HepG2 (cell line): ENCODE data around the gene IFNB1. TPM values are rescaled to one million over a fixed set of nuclear protein-coding genes. Genes with fewer than 3 reads are reported as not detected.

ENCODE experiments used
- ATAC-seq: fragments of 200-7000 bp; cut with Tn5 transposase; 3 replicates; pipeline ENCODE4 v1.9.1; 2020; ENCODE audit warnings: mild to moderate bottlenecking, moderate library complexity
- BruUV-seq: library from RNA; stranded (reverse); fragments of 400-500 nt; replicated peaks from 2 replicates; lab custom pipeline; 2021; lab: Mats Ljungman, UMichigan
- CTCF ChIA-PET: fragments of 300-600 bp; formaldehyde crosslinking; extraction: SDS; loops from one replicate; lab custom pipeline; 2021; ENCODE audit warnings: low total read pairs, inconsistent platforms, low intra/inter-chr PET ratio; lab: Yijun Ruan, JAX
- POLR2A ChIA-PET: fragments of 350-600 bp; sonication (Branson Sonifier 250); formaldehyde crosslinking; loops from one replicate; lab custom pipeline; 2020; ENCODE audit warnings: antibody characterized with exemption, inconsistent platforms; lab: Yijun Ruan, JAX
- DNase-seq: peaks from one replicate; pipeline ENCODE4 v3.0.0-alpha.2; 2015; ENCODE audit warnings: low spot score
- FAIRE-seq: peaks from 3 replicates; lab custom pipeline; 2011; peaks lifted over from hg19 to GRCh38; lab: Jason Lieb, UNC
- H2AFZ ChIP-seq: one replicate; pipeline ENCODE4 v1.6.1; 2011; ENCODE audit warnings: low read length, inconsistent platforms
- H3K27ac ChIP-seq: fragments of 300-600 bp; 3 replicates; pipeline ENCODE4 v1.8.0; 2011; ENCODE audit warnings: mixed run types, mild to moderate bottlenecking, mixed read lengths, low read length, inconsistent platforms; ENCODE audit not compliant: insufficient read depth; ENCODE audit errors: extremely low read length
- H3K27me3 ChIP-seq, 2 experiments: fragments of 200-600 bp in 1 of 2; 2 replicates in 1 of 2; 3 replicates in 1 of 2; pipeline versions ENCODE4 v1.6.0 to v1.8.0; 2011; ENCODE audit warnings: low read length in 2 of 2, mild to moderate bottlenecking in 2 of 2, moderate library complexity in 2 of 2, inconsistent platforms in 1 of 2; ENCODE audit not compliant: insufficient read depth in 2 of 2, control insufficient read depth in 1 of 2
- H3K36me3 ChIP-seq, 2 experiments: fragments of 200-600 bp in 1 of 2; replicated peaks in 1 of 2; 2 replicates in 1 of 2; 3 replicates in 1 of 2; pipeline versions ENCODE4 v1.5.1 to v1.8.0; 2011; ENCODE audit warnings: low read length in 2 of 2, inconsistent platforms in 1 of 2; ENCODE audit not compliant: insufficient read depth in 2 of 2, control insufficient read depth in 1 of 2
- H3K4me1 ChIP-seq: 2 replicates; pipeline ENCODE4 v1.5.1; 2012; ENCODE audit warnings: low read length, inconsistent platforms; ENCODE audit not compliant: insufficient read depth
- H3K4me2 ChIP-seq: 2 replicates; pipeline ENCODE4 v1.6.0; 2011; ENCODE audit warnings: low read depth, low read length, inconsistent platforms
- H3K4me3 ChIP-seq, 3 experiments: fragments of 200-600 bp in 1 of 3; sonication (generic), shearing (Covaris generic) in 1 of 3; replicated peaks in 1 of 3; 2 replicates each; pipeline ENCODE4 v1.5.1; 2011 to 2016; ENCODE audit warnings: low read length in 3 of 3, inconsistent platforms in 2 of 3, low read depth in 2 of 3, mild to moderate bottlenecking in 2 of 3, control low read depth in 1 of 3, mixed read lengths in 1 of 3; ENCODE audit not compliant: insufficient read depth in 1 of 3
- H3K79me2 ChIP-seq: one replicate; pipeline ENCODE4 v1.6.1; 2011; ENCODE audit warnings: low read length, inconsistent platforms; ENCODE audit not compliant: insufficient read depth
- H3K9ac ChIP-seq: 2 replicates; pipeline ENCODE4 v1.6.0; 2011; ENCODE audit warnings: mild to moderate bottlenecking, low read depth, low read length, inconsistent platforms; ENCODE audit not compliant: insufficient read depth
- H3K9me3 ChIP-seq: 2 replicates; pipeline ENCODE4 v1.5.1; 2012; ENCODE audit warnings: mild to moderate bottlenecking, low read length
- H4K20me1 ChIP-seq: 2 replicates; pipeline ENCODE4 v1.6.0; 2011; ENCODE audit warnings: inconsistent platforms, mild to moderate bottlenecking, low read length, moderate library complexity; ENCODE audit not compliant: insufficient read depth
- DPF2 ChIP-seq: sonication (generic); formaldehyde crosslinking; IDR thresholded peaks from 2 replicates; pipeline ENCODE4 v1.4.0; 2020; ENCODE audit warnings: mild to moderate bottlenecking, low read depth, missing genetic modification reagents, borderline replicate concordance
- HOXA7 ChIP-seq: sonication (generic); formaldehyde crosslinking; IDR thresholded peaks from 2 replicates; pipeline ENCODE4 v1.8.1; 2022; ENCODE audit warnings: mild to moderate bottlenecking, missing genetic modification reagents, moderate library complexity
- KLF15 ChIP-seq: sonication (generic); formaldehyde crosslinking; IDR thresholded peaks from 2 replicates; pipeline ENCODE4 v1.8.1; 2023; ENCODE audit warnings: borderline replicate concordance, mild to moderate bottlenecking, inconsistent platforms, missing genetic modification reagents, mixed read lengths
- MYC ChIP-seq: sonication (generic); formaldehyde crosslinking; IDR thresholded peaks from 2 replicates; pipeline ENCODE4 v1.9.0; 2021; ENCODE audit warnings: missing genetic modification reagents, borderline replicate concordance
- PAWR ChIP-seq: sonication (generic); formaldehyde crosslinking; IDR thresholded peaks from 2 replicates; pipeline ENCODE4 v1.4.0; 2020; ENCODE audit warnings: missing genetic modification reagents, mild to moderate bottlenecking, borderline replicate concordance
- PRDM4 ChIP-seq: sonication (generic); formaldehyde crosslinking; IDR thresholded peaks from 2 replicates; pipeline ENCODE4 v1.9.0; 2021; ENCODE audit warnings: missing genetic modification reagents, borderline replicate concordance
- RNF2 ChIP-seq: fragments of 450-650 bp; conservative IDR thresholded peaks from 2 replicates; pipeline ENCODE4 v1.6.1; 2016; ENCODE audit warnings: low read depth
- SAP130 ChIP-seq: IDR thresholded peaks from 2 replicates; pipeline ENCODE4 v1.6.1; 2016; ENCODE audit warnings: low read depth
- STAT5B ChIP-seq: sonication (generic); formaldehyde crosslinking; IDR thresholded peaks from 2 replicates; pipeline ENCODE4 v1.4.0; 2020; ENCODE audit warnings: missing genetic modification reagents
- TOE1 ChIP-seq: sonication (generic); formaldehyde crosslinking; IDR thresholded peaks from 2 replicates; pipeline ENCODE4 v1.4.0; 2020; ENCODE audit warnings: mild to moderate bottlenecking, missing genetic modification reagents
- ZNF33A ChIP-seq: sonication (generic); formaldehyde crosslinking; IDR thresholded peaks from 2 replicates; pipeline ENCODE4 v1.5.1; 2020; ENCODE audit warnings: missing genetic modification reagents, mild to moderate bottlenecking, moderate library complexity, borderline replicate concordance
- ZNF34 ChIP-seq: sonication (generic); formaldehyde crosslinking; IDR thresholded peaks from 2 replicates; pipeline ENCODE4 v1.4.0; 2020; ENCODE audit warnings: mild to moderate bottlenecking, missing genetic modification reagents, borderline replicate concordance
- ZNF615 ChIP-seq: sonication (generic); formaldehyde crosslinking; IDR thresholded peaks from 2 replicates; pipeline ENCODE4 v1.5.0; 2020; ENCODE audit warnings: mild to moderate bottlenecking, missing genetic modification reagents, borderline replicate concordance
- ZNF616 ChIP-seq: sonication (generic); formaldehyde crosslinking; IDR thresholded peaks from 2 replicates; pipeline ENCODE4 v1.5.0; 2020; ENCODE audit warnings: low read depth, mild to moderate bottlenecking, missing genetic modification reagents
- ZNF766 ChIP-seq: sonication (generic); formaldehyde crosslinking; IDR thresholded peaks from 2 replicates; pipeline ENCODE4 v1.5.0; 2020; ENCODE audit warnings: missing genetic modification reagents, borderline replicate concordance
- ZNF816 ChIP-seq: sonication (generic); formaldehyde crosslinking; IDR thresholded peaks from 2 replicates; pipeline ENCODE4 v1.8.0; 2022; ENCODE audit warnings: missing genetic modification reagents, mild to moderate bottlenecking, borderline replicate concordance
- ZUFSP ChIP-seq: sonication (generic); formaldehyde crosslinking; IDR thresholded peaks from 2 replicates; pipeline ENCODE4 v1.9.0; 2021; ENCODE audit warnings: missing genetic modification reagents, mild to moderate bottlenecking, borderline replicate concordance
- WGBS: methylation state at CpG from one replicate; pipeline ENCODE4 v1.1.6; 2017; ENCODE audit warnings: low lambda C conversion rate; 5-methylcytosine and 5-hydroxymethylcytosine counted together
- in situ Hi-C: cut with HindIII; loops from 2 replicates; pipeline ENCODE4 v1.10.0; 2017; ENCODE audit warnings: low pct_unique_long_range_greater_than_20kb; ENCODE audit not compliant: extremely low pct_ligation_motif_present
- intact Hi-C: fragments of 100-400 bp; cut with micrococcal nuclease; formaldehyde crosslinking; loops from one replicate; pipeline ENCODE4 v1.10.0; 2022; ENCODE audit not compliant: unreplicated experiment
- polyA plus RNA-seq, 8 experiments: library from polyadenylated mRNA; depleted of rRNA in 3 of 8; stranded (reverse) in 7 of 8; unstranded in 1 of 8; fragments of >200 nt; fragmentation: Illumina TruSeq in 4 of 8; extraction: Trizol in 4 of 8; gene quantifications; 2 replicates each; pipeline versions ENCODE4 v1.2.1 to v1.2.3, GENCODE V29; 2011 to 2016; ENCODE audit warnings: low read depth in 4 of 8, missing spikeins in 1 of 8, mixed read lengths in 1 of 8; ENCODE audit not compliant: insufficient read depth in 1 of 8
- total RNA-seq, 5 experiments: library from RNA; depleted of rRNA; stranded (reverse); fragments of >200 nt; fragmentation: Illumina TruSeq; extraction: Trizol; gene quantifications; 2 replicates each; pipeline ENCODE4 v1.2.3, GENCODE V29; 2016; ENCODE audit warnings: low read depth in 1 of 5
- TF ChIP-seq, protein P1 (sequence below): sonication (generic); formaldehyde crosslinking; conservative IDR thresholded peaks from 2 replicates; pipeline ENCODE4 v1.8.0; 2022; ENCODE audit warnings: missing genetic modification reagents
- TF ChIP-seq, protein P2 (sequence below): sonication (generic); formaldehyde crosslinking; IDR thresholded peaks from 2 replicates; pipeline ENCODE4 v1.4.0; 2020; ENCODE audit warnings: mild to moderate bottlenecking, missing genetic modification reagents

IFNB1 gene
- total and polyA plus RNA-seq, 2 of the 13 experiments (the other 11 are each of a cell fraction or from before 2014, with no cell fraction given), result not detected

- H3K27ac ChIP-seq, result no peak overlapping the region
- no peak overlapping the region for H3K9ac ChIP-seq
- ATAC-seq, result no peak
- CTCF ChIA-PET, result no interaction called here
- H3K79me2 ChIP-seq, result no peaks in the 10 kb centered on the region
- no peak overlapping the region for H3K4me2 ChIP-seq
- no peak overlapping the region for H2AFZ ChIP-seq
- in situ Hi-C loops (no loop called here), intact Hi-C loops (no loop called here)
- no peak for DNase-seq
- no peaks in the 10 kb centered on the region for H3K27me3 ChIP-seq
- TF ChIP-seq ZNF615 (CRISPR knock-in tag), result no peak
- TF ChIP-seq DPF2 (CRISPR knock-in tag), result no peak
- no peak for TF ChIP-seq ZNF766
- TF ChIP-seq PRDM4 (CRISPR knock-in tag), result no peak
- no peak for TF ChIP-seq MYC (CRISPR knock-in tag)
- no peak for TF ChIP-seq ZUFSP
- no peak for TF ChIP-seq ZNF33A (CRISPR knock-in tag)
- no peak for TF ChIP-seq PAWR (CRISPR knock-in tag)
- TF ChIP-seq ZNF34 (CRISPR knock-in tag), result no peak
- no peak for TF ChIP-seq ZNF816 (CRISPR knock-in tag)
- TF ChIP-seq KLF15 (CRISPR knock-in tag), result no peak
- TF ChIP-seq STAT5B (CRISPR knock-in tag), result no peak
- no peak for TF ChIP-seq ZNF616 (CRISPR knock-in tag)
- TF ChIP-seq, protein P1, sequence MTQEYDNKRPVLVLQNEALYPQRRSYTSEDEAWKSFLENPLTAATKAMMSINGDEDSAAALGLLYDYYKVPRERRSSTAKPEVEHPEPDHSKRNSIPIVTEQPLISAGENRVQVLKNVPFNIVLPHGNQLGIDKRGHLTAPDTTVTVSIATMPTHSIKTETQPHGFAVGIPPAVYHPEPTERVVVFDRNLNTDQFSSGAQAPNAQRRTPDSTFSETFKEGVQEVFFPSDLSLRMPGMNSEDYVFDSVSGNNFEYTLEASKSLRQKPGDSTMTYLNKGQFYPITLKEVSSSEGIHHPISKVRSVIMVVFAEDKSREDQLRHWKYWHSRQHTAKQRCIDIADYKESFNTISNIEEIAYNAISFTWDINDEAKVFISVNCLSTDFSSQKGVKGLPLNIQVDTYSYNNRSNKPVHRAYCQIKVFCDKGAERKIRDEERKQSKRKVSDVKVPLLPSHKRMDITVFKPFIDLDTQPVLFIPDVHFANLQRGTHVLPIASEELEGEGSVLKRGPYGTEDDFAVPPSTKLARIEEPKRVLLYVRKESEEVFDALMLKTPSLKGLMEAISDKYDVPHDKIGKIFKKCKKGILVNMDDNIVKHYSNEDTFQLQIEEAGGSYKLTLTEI, result no peak
- no peak for TF ChIP-seq RNF2
- no peak for TF ChIP-seq TOE1 (CRISPR knock-in tag)
- no peak for TF ChIP-seq SAP130 (CRISPR knock-in tag)
- TF ChIP-seq HOXA7 (CRISPR knock-in tag), result no peak
- TF ChIP-seq, protein P2, sequence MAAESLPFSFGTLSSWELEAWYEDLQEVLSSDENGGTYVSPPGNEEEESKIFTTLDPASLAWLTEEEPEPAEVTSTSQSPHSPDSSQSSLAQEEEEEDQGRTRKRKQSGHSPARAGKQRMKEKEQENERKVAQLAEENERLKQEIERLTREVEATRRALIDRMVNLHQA (CRISPR knock-in tag), result no peak
- H3K4me1 ChIP-seq, result no peaks in the 10 kb centered on the region
- no peaks in the 10 kb centered on the region for H4K20me1 ChIP-seq
- H3K4me3 ChIP-seq, result no peak overlapping the region
- BruUV-seq, result no TSS peak
- H3K9me3 ChIP-seq, result no peaks in the 10 kb centered on the region
- H3K36me3 ChIP-seq, result no peaks in the 10 kb centered on the region
- POLR2A ChIA-PET, result no interaction called here
- 0% methylated on average over 4 of the region's 4 CpGs for WGBS
- no peak for FAIRE-seq
These were observed 50.4 kb downstream of the IFNB1 start for GRCh38 chr9:21027295-21027694.
